Measurements from ENCODE around the gene TRIP12. TPM values are rescaled to one million over a fixed set of nuclear protein-coding genes. Genes with fewer than 3 reads are reported as not detected.

Gene TRIP12
- total RNA-seq, 1 experiment from 2014 or later = 368 TPM

DNA sequence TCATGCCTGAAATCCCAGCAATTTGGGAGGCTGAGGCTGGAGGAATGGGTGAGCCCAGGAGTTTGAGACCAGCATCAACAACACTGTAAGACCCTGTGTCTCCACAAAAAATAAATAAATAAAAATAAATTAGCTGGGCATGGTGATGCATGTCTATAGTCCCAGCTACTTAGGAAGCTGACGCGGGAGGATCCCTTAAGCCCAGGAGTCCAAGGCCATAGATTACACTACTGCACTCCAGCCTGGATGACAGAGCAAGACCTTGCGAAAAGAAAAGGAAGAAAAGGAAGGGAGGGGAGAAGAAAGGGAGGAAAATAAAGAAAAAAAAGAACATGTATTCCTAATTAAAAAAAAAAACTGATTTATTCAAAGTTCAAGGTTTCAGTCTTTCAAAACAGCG, 78.2 kb downstream of the TRIP12 start:
- intact Hi-C loops (cut with micrococcal nuclease; ENCODE audit: unreplicated experiment) = no loop called here
- H3K27me3 ChIP-seq (ENCODE audit: control insufficient read depth, insufficient read depth, low read length) = no peaks in the 10 kb centered on the region
- ATAC-seq = no peak
- no TSS peak for BruUV-seq (replicated peaks)
- in situ Hi-C loops (cut with HindIII; ENCODE audit: low pct_unique_long_range_greater_than_20kb, low sequenced_read_pairs) = no loop called here
- peaks cover 19% of the 10 kb centered on the region for H3K36me3 ChIP-seq (ENCODE audit: control insufficient read depth, insufficient read depth, low read length)
- TF ChIP-seq POLR2AphosphoS5 (IDR thresholded peaks at IDR 0.05; ENCODE audit: low read depth, low read length) = no peak
- TF ChIP-seq, protein P1, sequence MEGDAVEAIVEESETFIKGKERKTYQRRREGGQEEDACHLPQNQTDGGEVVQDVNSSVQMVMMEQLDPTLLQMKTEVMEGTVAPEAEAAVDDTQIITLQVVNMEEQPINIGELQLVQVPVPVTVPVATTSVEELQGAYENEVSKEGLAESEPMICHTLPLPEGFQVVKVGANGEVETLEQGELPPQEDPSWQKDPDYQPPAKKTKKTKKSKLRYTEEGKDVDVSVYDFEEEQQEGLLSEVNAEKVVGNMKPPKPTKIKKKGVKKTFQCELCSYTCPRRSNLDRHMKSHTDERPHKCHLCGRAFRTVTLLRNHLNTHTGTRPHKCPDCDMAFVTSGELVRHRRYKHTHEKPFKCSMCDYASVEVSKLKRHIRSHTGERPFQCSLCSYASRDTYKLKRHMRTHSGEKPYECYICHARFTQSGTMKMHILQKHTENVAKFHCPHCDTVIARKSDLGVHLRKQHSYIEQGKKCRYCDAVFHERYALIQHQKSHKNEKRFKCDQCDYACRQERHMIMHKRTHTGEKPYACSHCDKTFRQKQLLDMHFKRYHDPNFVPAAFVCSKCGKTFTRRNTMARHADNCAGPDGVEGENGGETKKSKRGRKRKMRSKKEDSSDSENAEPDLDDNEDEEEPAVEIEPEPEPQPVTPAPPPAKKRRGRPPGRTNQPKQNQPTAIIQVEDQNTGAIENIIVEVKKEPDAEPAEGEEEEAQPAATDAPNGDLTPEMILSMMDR (IDR thresholded peaks at IDR 0.05) = no peak
- TF ChIP-seq SIN3A (IDR thresholded peaks at IDR 0.05; ENCODE audit: borderline replicate concordance, insufficient read depth, low read depth, low read length) = no peak
- TF ChIP-seq, protein P2, sequence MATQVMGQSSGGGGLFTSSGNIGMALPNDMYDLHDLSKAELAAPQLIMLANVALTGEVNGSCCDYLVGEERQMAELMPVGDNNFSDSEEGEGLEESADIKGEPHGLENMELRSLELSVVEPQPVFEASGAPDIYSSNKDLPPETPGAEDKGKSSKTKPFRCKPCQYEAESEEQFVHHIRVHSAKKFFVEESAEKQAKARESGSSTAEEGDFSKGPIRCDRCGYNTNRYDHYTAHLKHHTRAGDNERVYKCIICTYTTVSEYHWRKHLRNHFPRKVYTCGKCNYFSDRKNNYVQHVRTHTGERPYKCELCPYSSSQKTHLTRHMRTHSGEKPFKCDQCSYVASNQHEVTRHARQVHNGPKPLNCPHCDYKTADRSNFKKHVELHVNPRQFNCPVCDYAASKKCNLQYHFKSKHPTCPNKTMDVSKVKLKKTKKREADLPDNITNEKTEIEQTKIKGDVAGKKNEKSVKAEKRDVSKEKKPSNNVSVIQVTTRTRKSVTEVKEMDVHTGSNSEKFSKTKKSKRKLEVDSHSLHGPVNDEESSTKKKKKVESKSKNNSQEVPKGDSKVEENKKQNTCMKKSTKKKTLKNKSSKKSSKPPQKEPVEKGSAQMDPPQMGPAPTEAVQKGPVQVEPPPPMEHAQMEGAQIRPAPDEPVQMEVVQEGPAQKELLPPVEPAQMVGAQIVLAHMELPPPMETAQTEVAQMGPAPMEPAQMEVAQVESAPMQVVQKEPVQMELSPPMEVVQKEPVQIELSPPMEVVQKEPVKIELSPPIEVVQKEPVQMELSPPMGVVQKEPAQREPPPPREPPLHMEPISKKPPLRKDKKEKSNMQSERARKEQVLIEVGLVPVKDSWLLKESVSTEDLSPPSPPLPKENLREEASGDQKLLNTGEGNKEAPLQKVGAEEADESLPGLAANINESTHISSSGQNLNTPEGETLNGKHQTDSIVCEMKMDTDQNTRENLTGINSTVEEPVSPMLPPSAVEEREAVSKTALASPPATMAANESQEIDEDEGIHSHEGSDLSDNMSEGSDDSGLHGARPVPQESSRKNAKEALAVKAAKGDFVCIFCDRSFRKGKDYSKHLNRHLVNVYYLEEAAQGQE (IDR thresholded peaks at IDR 0.05; ENCODE audit: insufficient read depth in 1 of 2, low read depth in 2 of 2, low read length in 1 of 2) = no peak
- TF ChIP-seq TCF7L2 (IDR thresholded peaks at IDR 0.05; ENCODE audit: low read depth, low read length) = no peak
- no peak for DNase-seq (ENCODE audit: low read depth, low spot score)
- no peak overlapping the region for H3K27ac ChIP-seq (ENCODE audit: low read length)
- H3K4me1 ChIP-seq (ENCODE audit: control insufficient read depth, insufficient read depth, low read length) = peaks cover 7% of the 10 kb centered on the region; the same call in 1 of the 2 replicates
- ChIA-PET POLR2A (no interaction called here), CTCF (no interaction called here)
- H3K4me3 ChIP-seq (ENCODE audit: low read depth in 2 of 2, low read length in 2 of 2) = no peak overlapping the region
- no peaks in the 10 kb centered on the region for H3K9me3 ChIP-seq (ENCODE audit: control insufficient read depth, insufficient read depth, low read depth, low read length)

DNA sequence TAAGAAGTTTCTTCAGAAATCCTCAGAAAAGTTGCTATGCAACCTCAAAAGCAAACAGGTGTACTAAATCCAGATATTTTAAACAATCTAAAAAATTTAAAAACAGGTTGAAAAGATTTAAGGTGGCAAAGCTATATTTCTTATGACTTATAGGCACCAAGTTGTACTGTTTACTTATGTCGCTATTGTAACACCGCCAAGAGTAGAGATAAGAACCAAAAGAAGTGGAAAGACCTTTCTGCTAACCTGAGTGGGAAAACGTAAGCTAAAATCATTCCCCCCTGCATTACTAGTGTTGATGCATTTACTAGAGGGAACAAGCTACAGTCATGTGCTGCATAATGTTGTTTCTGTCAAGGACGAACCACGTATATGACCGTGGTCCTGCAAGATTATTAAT, 83.1 kb downstream of the TRIP12 start:
- CTCF ChIA-PET = no interaction called here
- Histone ChIP-seq H3K9me3 (ENCODE audit: control insufficient read depth, insufficient read depth, low read depth, low read length) (no peaks in the 10 kb centered on the region), H3K27me3 (ENCODE audit: control insufficient read depth, insufficient read depth, low read length) (no peaks in the 10 kb centered on the region), H3K4me3 (ENCODE audit: low read depth in 2 of 2, low read length in 2 of 2) (no peak overlapping the region), H3K4me1 (ENCODE audit: control insufficient read depth, insufficient read depth, low read length) (no peaks in the 10 kb centered on the region), H3K27ac (ENCODE audit: low read length) (no peak overlapping the region), H3K36me3 (ENCODE audit: control insufficient read depth, insufficient read depth, low read length) (peaks cover 27% of the 10 kb centered on the region)
- BruUV-seq (replicated peaks) = no TSS peak
- intact Hi-C loops (cut with micrococcal nuclease; ENCODE audit: unreplicated experiment) (no loop called here), in situ Hi-C loops (cut with HindIII; ENCODE audit: low pct_unique_long_range_greater_than_20kb, low sequenced_read_pairs) (no loop called here)
- DNase-seq (ENCODE audit: low read depth, low spot score) (no peak), ATAC-seq (no peak)
- POLR2A ChIA-PET = no interaction called here
- no peak for TF ChIP-seq SIN3A (IDR thresholded peaks at IDR 0.05; ENCODE audit: borderline replicate concordance, insufficient read depth, low read depth, low read length)
- TF ChIP-seq, protein P1 (IDR thresholded peaks at IDR 0.05) = no peak
- no peak for TF ChIP-seq POLR2AphosphoS5 (IDR thresholded peaks at IDR 0.05; ENCODE audit: low read depth, low read length)
